PC-3 (cell line): ENCODE results near the gene TACR2.

Experiments
- CTCF ChIP-seq: fragments of 300-600 bp; sonication (generic); conservative IDR thresholded peaks from 2 replicates; pipeline ENCODE4 v1.5.1; 2017; ENCODE audit warnings: antibody characterized with exemption, low read depth, mild to moderate bottlenecking, low read length
- EZH2 ChIP-seq: fragments of 300-600 bp; sonication (generic); IDR thresholded peaks from one replicate; pipeline ENCODE4 v1.6.1; 2017; ENCODE audit warnings: antibody characterized with exemption, mild to moderate bottlenecking, low read length; ENCODE audit not compliant: unreplicated experiment

- no peak for TF ChIP-seq CTCF
- no peak for TF ChIP-seq EZH2
Observed at GRCh38 chr10:69414036-69415018, 2.4 kb downstream of the TACR2 start.
